Measurements from ENCODE around the gene CUBN.

DNA sequence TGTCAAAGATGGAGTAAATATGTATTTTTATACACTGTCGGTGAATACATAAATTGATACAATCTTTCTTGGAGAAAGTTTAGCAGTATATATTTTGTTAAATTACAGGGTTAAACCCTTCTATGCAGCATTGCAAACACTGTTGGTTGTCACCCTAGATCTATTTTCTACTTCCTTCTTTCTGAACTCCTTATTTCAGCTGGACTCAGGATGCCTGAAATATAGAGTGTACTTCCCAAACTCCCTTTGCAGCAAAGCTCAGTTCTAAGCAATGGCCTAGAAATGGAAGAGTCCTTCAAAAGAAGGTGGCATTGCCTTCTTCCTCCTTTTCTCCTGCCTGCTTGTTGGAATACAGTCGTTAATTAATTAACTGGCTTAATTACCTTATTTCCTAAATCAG lies 20.6 kb downstream of the CUBN start:
- TF ChIP-seq POLR2A (IDR thresholded peaks at IDR 0.05), result no peak
- TF ChIP-seq, protein P1, sequence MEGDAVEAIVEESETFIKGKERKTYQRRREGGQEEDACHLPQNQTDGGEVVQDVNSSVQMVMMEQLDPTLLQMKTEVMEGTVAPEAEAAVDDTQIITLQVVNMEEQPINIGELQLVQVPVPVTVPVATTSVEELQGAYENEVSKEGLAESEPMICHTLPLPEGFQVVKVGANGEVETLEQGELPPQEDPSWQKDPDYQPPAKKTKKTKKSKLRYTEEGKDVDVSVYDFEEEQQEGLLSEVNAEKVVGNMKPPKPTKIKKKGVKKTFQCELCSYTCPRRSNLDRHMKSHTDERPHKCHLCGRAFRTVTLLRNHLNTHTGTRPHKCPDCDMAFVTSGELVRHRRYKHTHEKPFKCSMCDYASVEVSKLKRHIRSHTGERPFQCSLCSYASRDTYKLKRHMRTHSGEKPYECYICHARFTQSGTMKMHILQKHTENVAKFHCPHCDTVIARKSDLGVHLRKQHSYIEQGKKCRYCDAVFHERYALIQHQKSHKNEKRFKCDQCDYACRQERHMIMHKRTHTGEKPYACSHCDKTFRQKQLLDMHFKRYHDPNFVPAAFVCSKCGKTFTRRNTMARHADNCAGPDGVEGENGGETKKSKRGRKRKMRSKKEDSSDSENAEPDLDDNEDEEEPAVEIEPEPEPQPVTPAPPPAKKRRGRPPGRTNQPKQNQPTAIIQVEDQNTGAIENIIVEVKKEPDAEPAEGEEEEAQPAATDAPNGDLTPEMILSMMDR (IDR thresholded peaks at IDR 0.05), result no peak
